Colon (tissue), 2 donors: ENCODE data around the gene GMIP.

Experiments
- FAIRE-seq: peaks from 2 replicates; lab custom pipeline; 2012; peaks lifted over from hg19 to GRCh38; lab: Jason Lieb, UNC
- donor health status: control.
- donor health status: control.

The GMIP gene

GRCh38 chr19:19659646-19660245 lies 16.3 kb upstream of the GMIP start:
- no peak for FAIRE-seq

- FAIRE-seq, result no peak
These were observed 13.9 kb upstream of the GMIP start for GRCh38 chr19:19657397-19657783.

GRCh38 chr19:19656451-19657396 lies 13.3 kb upstream of the GMIP start:
- FAIRE-seq, result no peak

GRCh38 chr19:19655641-19656343 lies 12.3 kb upstream of the GMIP start:
- no peak for FAIRE-seq

GRCh38 chr19:19655051-19655594 lies 11.7 kb upstream of the GMIP start:
- no peak for FAIRE-seq

GRCh38 chr19:19654441-19654840 lies 11.0 kb upstream of the GMIP start:
- FAIRE-seq, result no peak

- FAIRE-seq, result no peak
These were observed 10.2 kb upstream of the GMIP start for GRCh38 chr19:19653597-19654147.

- no peak for FAIRE-seq
These were observed 9.2 kb upstream of the GMIP start for GRCh38 chr19:19652482-19653295.

- FAIRE-seq, result no peak
These were observed 7.6 kb upstream of the GMIP start for GRCh38 chr19:19651076-19651475.

GRCh38 chr19:19650331-19650730 lies 6.9 kb upstream of the GMIP start:
- no peak for FAIRE-seq

GRCh38 chr19:19649580-19649995 lies 6.1 kb upstream of the GMIP start:
- FAIRE-seq, result no peak

GRCh38 chr19:19649155-19649554 lies 5.7 kb upstream of the GMIP start:
- no peak for FAIRE-seq

- no peak for FAIRE-seq
These were observed 3.8 kb upstream of the GMIP start for GRCh38 chr19:19647037-19647835.

- FAIRE-seq, result no peak
These were observed 1.9 kb upstream of the GMIP start for GRCh38 chr19:19645233-19645870.

- no peak for FAIRE-seq
These were observed 564 bp upstream of the GMIP start for GRCh38 chr19:19644054-19644388.

- FAIRE-seq, result no peak
These were observed 825 bp downstream of the GMIP start for GRCh38 chr19:19642506-19643157.

- no peak for FAIRE-seq
These were observed 5.8 kb downstream of the GMIP start for GRCh38 chr19:19637523-19638251.

GRCh38 chr19:19637186-19637522 lies 6.3 kb downstream of the GMIP start:
- FAIRE-seq, result no peak

- no peak for FAIRE-seq
These were observed 6.8 kb downstream of the GMIP start for GRCh38 chr19:19636573-19637185.
